Muscle of arm (tissue), 12 donors: ENCODE results near the gene IL25. TPM values are rescaled to one million over a fixed set of nuclear protein-coding genes. Genes with fewer than 3 reads are reported as not detected.
"Not testable (repeated sequence)": the region's sequence is repeated elsewhere in the genome, so short reads cannot be mapped to it uniquely, and the experiment has no call there.

ENCODE experiments used
- DNase-seq: peaks from one replicate; pipeline ENCODE4 v3.0.0-alpha.2; 2013
- polyA plus RNA-seq, 12 donors: library from polyadenylated mRNA; unstranded; fragments of 120-200 nt; gene quantifications; one replicate each; pipeline ENCODE4 v1.2.1, GENCODE V29; 2013; ENCODE audit not compliant: insufficient read length in 12 of 12

Gene IL25
- polyA plus RNA-seq, 12 donors: not detected

- no peak for DNase-seq
Measured at GRCh38 chr14:23387916-23388882, 15.6 kb downstream of the IL25 start.

GRCh38 chr14:23388996-23389395, 16.4 kb downstream of the IL25 start:
- DNase-seq: no peak

DNA sequence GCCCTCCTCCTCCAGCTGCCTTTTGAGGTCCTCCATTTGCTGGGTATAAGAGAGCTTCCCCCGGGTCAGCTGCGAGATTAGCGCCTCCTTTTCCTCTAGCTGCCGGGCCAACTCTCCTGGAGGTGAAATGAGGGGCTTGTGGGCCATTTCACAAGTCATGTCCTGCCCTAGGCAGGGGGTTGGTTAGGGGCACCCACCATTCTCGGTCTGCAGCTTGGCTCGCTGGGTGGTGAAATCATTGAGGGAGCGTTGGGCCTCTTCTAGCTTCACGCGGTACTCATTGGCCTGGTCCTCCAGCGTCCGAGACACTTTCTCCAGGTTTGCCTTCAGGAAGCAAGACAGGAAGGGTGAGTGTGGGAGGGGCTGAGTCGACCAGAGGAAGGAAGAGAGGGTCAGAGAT, 16.8 kb downstream of the IL25 start:
- no peak for DNase-seq

- DNase-seq: not testable (repeated sequence)
Measured at GRCh38 chr14:23389871-23390270, 17.3 kb downstream of the IL25 start.

DNA sequence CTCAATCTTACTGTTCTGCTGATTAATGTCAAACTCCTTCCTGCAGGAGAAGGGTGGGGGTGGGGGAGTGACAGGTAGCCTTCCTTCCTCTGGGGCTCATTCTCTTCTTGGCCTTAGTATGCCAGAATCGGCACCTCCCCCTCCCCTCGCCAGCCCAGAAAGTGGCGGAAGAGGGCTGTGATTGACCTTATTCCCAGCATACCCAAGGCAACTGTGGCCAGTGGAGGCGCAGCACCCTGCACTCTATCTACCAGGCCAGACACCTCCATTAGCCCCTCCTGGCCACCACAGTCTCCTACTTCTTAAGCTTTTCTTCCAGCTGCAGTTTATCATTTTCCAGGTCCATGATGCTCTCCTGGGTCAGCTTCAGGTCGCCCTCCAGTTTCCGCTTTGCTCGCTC, 20.0 kb downstream of the IL25 start:
- no peak for DNase-seq

DNA sequence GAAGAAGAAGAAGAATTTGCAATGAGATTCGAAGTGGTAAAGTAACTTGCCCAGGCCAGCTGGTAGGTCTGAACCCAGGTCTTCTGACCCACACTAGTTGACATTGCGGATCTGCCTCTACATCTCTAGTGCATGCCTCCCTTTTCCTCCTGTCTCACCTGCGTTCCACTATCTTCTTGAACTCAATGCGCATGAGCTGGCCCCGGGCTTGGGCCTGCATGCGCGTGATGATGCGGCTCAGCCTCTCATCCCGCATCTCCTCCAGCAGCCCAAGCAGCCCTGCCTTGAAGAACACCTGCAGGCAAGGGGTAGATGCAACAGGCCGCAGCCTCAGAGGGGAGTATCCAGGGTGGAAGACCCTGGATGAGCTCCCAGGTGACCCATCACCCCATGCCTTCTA, 23.5 kb downstream of the IL25 start:
- no peak for DNase-seq

- no peak for DNase-seq
Measured at GRCh38 chr14:23396781-23397407, 24.3 kb downstream of the IL25 start.

GRCh38 chr14:23398348-23398747, 25.7 kb downstream of the IL25 start:
- DNase-seq: no peak

- no peak for DNase-seq
Measured at GRCh38 chr14:23399136-23399535, 26.5 kb downstream of the IL25 start.

DNA sequence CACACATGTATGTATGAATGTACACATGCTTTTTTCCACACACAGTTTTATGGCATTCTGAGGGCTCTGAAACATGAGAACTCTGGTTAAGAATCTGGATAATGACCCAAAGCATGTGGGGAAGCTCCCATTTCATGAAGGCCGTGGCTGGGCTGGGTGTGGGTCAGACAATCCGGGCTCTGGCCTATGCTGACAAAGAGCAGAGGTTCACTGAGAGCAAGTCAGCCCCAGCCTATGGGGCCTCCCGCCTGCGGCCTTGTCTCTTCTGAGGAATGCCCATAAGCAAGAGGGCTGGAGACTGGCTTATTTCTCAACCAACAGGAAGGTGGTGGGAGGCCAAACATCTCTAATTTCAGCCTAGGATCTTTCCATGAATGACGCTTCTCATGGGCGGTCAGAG, 27.0 kb downstream of the IL25 start:
- no peak for DNase-seq

- DNase-seq: not testable (repeated sequence)
Measured at GRCh38 chr14:23400496-23401149, 28.0 kb downstream of the IL25 start.

DNA sequence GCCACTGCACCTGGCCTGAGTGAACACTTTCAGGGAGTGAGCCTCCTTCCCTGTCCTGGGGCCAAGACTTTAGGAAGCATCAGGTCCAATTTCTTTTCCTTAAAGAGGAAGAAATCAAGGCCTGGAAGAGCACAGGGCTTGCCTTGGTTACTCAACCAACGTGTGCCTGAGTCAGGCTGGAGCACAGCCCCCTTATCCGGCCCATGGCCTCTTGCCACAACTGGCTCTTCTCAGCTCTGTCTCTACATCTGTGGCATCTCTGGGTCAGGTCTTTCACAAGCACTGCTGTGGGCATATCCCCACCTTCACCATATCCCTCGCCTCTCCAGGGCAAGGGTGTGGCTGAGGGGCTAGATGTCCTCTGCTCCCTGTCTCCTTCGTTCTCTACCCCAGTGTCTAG, 28.7 kb downstream of the IL25 start:
- no peak for DNase-seq

DNA sequence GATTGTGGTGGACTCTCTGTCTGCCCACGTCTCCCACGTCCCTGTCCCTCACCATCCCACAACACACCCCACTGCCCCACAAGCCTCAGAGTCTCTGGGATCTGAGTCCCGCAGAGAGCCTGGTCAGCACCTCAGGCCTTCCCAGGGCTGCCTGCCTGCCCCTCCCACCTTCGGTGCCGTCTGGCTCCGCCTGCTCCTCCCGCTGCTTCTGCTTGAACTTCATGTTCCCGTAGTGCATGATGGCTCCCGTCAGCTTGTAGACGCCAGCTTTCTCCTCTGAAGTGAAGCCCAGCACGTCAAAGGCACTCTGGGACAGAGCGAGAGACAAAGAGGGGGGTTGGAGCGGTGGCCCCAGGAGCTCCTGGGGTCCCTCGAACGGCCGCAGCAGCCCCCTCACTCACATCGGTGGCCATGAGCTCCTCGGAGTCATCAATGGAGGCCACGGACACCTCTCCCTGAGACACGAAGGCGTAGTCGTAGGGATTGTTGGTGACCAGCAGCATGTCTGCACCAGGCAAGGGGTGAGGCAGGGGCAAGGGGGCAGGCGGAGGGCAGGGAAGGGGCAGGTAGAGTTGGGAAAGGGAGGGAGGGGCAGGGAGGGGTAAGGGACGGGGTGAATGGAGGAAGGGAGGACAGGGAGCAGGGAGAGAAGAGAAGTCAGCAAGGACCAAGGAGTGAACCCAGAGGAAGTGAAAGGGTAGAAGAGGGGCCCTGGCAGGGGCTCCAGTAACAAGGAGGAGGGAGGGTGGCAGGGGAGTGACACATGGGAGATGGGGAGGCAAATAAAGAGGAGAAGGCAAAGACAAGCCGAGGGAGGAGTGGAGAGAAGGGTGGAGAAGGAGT, 29.9 kb downstream of the IL25 start:
- DNase-seq: no peak

DNA sequence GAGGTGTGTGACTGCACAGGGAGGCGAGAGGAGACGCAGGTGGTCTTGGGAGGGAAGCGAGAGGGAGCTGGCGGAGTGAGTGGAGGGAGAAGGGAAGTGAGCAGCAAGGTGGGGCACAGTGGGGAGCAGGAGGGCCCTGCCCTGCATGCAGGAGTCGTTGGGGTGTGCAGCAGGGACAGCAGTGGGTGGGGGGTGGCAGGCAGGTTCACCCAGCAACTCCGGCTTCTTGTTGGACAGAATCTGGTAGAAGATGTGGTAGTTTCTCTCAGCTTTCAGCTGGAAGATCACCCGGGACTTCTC, 30.5 kb downstream of the IL25 start:
- no peak for DNase-seq

GRCh38 chr14:23403908-23404307, 31.3 kb downstream of the IL25 start:
- no peak for DNase-seq

- no peak for DNase-seq
Measured at GRCh38 chr14:23404331-23404900, 31.8 kb downstream of the IL25 start.

GRCh38 chr14:23405096-23405495, 32.5 kb downstream of the IL25 start:
- no peak for DNase-seq

- no peak for DNase-seq
Measured at GRCh38 chr14:23405516-23406025, 33.0 kb downstream of the IL25 start.

DNA sequence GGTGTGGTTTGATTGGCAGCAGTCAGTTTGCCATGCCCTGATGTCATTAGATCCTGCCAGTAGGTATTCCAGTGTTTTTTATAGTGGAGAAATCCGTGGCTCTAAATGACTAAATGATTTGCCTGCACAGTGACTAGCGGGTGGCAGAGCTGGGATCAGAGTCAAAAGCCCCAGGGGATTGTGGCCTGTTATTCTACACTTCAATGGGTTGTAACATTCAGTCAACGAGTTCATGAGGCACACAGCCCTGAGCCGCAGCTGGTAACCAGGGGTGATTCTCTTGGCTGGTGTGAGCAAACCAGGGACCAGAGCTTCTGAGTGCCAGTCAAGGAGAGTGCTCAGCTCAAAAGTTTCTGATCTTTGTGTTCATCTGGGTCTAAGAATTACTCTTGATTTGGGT, 33.6 kb downstream of the IL25 start:
- DNase-seq: no peak

DNA sequence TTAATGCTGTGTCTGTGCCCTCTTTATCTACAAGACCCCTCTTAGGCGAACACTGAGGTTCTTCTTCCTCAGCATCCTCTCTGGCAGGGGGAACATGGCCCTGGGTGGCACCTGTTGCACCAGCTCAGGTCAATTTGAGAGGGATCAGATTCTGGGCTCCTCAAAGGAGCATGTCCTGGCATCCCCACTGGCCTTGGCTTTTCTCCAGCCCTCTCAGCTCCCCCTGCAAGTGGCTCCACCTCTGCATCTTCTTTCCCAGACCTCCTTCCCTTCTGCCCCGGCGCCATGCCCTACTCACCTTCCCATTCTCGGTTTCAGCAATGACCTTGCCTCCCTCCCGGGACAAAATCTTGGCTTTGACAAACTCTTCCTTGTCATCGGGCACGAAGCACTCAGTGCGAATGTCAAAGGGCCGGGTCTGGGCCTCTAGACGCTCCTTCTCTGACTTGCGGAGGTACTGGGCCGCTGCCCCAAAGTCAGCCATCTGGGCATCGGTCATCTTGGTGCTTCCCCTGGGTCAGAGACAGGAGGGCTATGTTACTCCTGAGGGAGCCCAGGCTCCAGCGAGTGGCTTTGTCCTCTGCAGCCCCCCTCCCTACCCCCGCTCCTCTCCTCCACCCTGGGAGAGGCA, 34.2 kb downstream of the IL25 start:
- no peak for DNase-seq
